ENCODE data around the gene SLC6A19. TPM values are rescaled to one million over a fixed set of nuclear protein-coding genes. Genes with fewer than 3 reads are reported as not detected.
"Not testable (repeated sequence)": the region's sequence is repeated elsewhere in the genome, so short reads cannot be mapped to it uniquely, and the experiment has no call there.

Gene SLC6A19
- polyA plus RNA-seq, 4 donors: 42.2 to 66.0 (median 60.1) TPM

GRCh38 chr5:1255081-1255561, 53.7 kb downstream of the SLC6A19 start:
- no peak for DNase-seq (ENCODE audit: low read depth in 4 of 4, low spot score in 3 of 4)

- DNase-seq (ENCODE audit: low read depth in 4 of 4, low spot score in 3 of 4): no peak
Observed at GRCh38 chr5:1256776-1257175, 55.4 kb downstream of the SLC6A19 start.

- no peak for DNase-seq (ENCODE audit: low read depth in 4 of 4, low spot score in 3 of 4)
Observed at GRCh38 chr5:1257363-1257762, 56.0 kb downstream of the SLC6A19 start.

- no peak for DNase-seq (ENCODE audit: low read depth in 4 of 4, low spot score in 3 of 4)
Observed at GRCh38 chr5:1257841-1258240, 56.4 kb downstream of the SLC6A19 start.

- DNase-seq (ENCODE audit: low read depth in 4 of 4, low spot score in 3 of 4): no peak
Observed at GRCh38 chr5:1259806-1260480, 58.5 kb downstream of the SLC6A19 start.

GRCh38 chr5:1261643-1262042, 60.2 kb downstream of the SLC6A19 start:
- no peak for DNase-seq (ENCODE audit: low read depth in 4 of 4, low spot score in 3 of 4)

GRCh38 chr5:1262381-1262780, 61.0 kb downstream of the SLC6A19 start:
- DNase-seq (ENCODE audit: low read depth in 4 of 4, low spot score in 3 of 4): no peak

GRCh38 chr5:1264211-1264610, 62.8 kb downstream of the SLC6A19 start:
- no peak for DNase-seq (ENCODE audit: low read depth in 4 of 4, low spot score in 3 of 4)

GRCh38 chr5:1265026-1265425, 63.6 kb downstream of the SLC6A19 start:
- no peak for DNase-seq (ENCODE audit: low read depth in 4 of 4, low spot score in 3 of 4)

GRCh38 chr5:1265461-1266455, 64.4 kb downstream of the SLC6A19 start:
- no peak for DNase-seq (ENCODE audit: low read depth in 4 of 4, low spot score in 3 of 4)

- DNase-seq (ENCODE audit: low read depth in 4 of 4, low spot score in 3 of 4): no peak
Observed at GRCh38 chr5:1266791-1267190, 65.4 kb downstream of the SLC6A19 start.

GRCh38 chr5:1267464-1267863, 66.1 kb downstream of the SLC6A19 start:
- DNase-seq (ENCODE audit: low read depth in 4 of 4, low spot score in 3 of 4): not testable (repeated sequence)

GRCh38 chr5:1268056-1268455, 66.7 kb downstream of the SLC6A19 start:
- DNase-seq (ENCODE audit: low read depth in 4 of 4, low spot score in 3 of 4): no peak

- no peak for DNase-seq (ENCODE audit: low read depth in 4 of 4, low spot score in 3 of 4)
Observed at GRCh38 chr5:1268666-1269065, 67.3 kb downstream of the SLC6A19 start.

GRCh38 chr5:1270426-1270825, 69.0 kb downstream of the SLC6A19 start:
- no peak for DNase-seq (ENCODE audit: low read depth in 4 of 4, low spot score in 3 of 4)

- DNase-seq (ENCODE audit: low read depth in 4 of 4, low spot score in 3 of 4): no peak
Observed at GRCh38 chr5:1270933-1271914, 69.8 kb downstream of the SLC6A19 start.

- no peak for DNase-seq (ENCODE audit: low read depth in 4 of 4, low spot score in 3 of 4)
Observed at GRCh38 chr5:1272201-1272600, 70.8 kb downstream of the SLC6A19 start.

- no peak for DNase-seq (ENCODE audit: low read depth in 4 of 4, low spot score in 3 of 4)
Observed at GRCh38 chr5:1273745-1274144, 72.3 kb downstream of the SLC6A19 start.

- no peak for DNase-seq (ENCODE audit: low read depth in 4 of 4, low spot score in 3 of 4)
Observed at GRCh38 chr5:1274471-1274870, 73.1 kb downstream of the SLC6A19 start.
